Panc1 (cell line): ENCODE results near the gene ERMAP. TPM values are rescaled to one million over a fixed set of nuclear protein-coding genes. Genes with fewer than 3 reads are reported as not detected.

ENCODE experiments used
- ATAC-seq: fragments of 200-7000 bp; cut with Tn5 transposase; 2 replicates; pipeline ENCODE4 v1.9.1; 2020; ENCODE audit warnings: mild to moderate bottlenecking, moderate library complexity
- BruUV-seq: library from RNA; stranded (reverse); fragments of 400-500 nt; replicated peaks from 2 replicates; lab custom pipeline; 2021; lab: Mats Ljungman, UMichigan
- CTCF ChIA-PET: fragments of 300-600 bp; sonication (Branson Sonifier 250); formaldehyde crosslinking; loops from one replicate; lab custom pipeline; 2022; ENCODE audit warnings: antibody characterized with exemption; lab: Charles Lee
- POLR2A ChIA-PET: fragments of 300-600 bp; sonication (Branson Sonifier 250); formaldehyde crosslinking; loops from one replicate; lab custom pipeline; 2022; ENCODE audit warnings: antibody characterized with exemption; lab: Charles Lee
- DNase-seq: peaks from one replicate; pipeline ENCODE4 v3.0.0-alpha.2; 2010; ENCODE audit warnings: low read depth, low spot score
- H3K27ac ChIP-seq: 2 replicates; pipeline ENCODE4 v1.5.1; 2011; ENCODE audit warnings: mild to moderate bottlenecking, low read length, inconsistent platforms
- H3K27me3 ChIP-seq: fragments of 200-500 bp; sonication (Bioruptor generic); 2 replicates; pipeline ENCODE4 v1.6.0; 2014; ENCODE audit warnings: low read length, inconsistent platforms; ENCODE audit not compliant: control insufficient read depth, insufficient read depth
- H3K36me3 ChIP-seq: fragments of 200-500 bp; sonication (Bioruptor generic); 2 replicates; pipeline ENCODE4 v1.5.1; 2014; ENCODE audit warnings: inconsistent platforms, mild to moderate bottlenecking, low read length, moderate library complexity; ENCODE audit not compliant: control insufficient read depth, insufficient read depth
- H3K4me1 ChIP-seq: 2 replicates; pipeline ENCODE4 v1.5.1; 2011; ENCODE audit warnings: inconsistent platforms, mild to moderate bottlenecking, low read length, moderate library complexity; ENCODE audit not compliant: control insufficient read depth, insufficient read depth
- H3K4me3 ChIP-seq, 2 experiments: 2 replicates each; pipeline ENCODE4 v1.5.1; 2011 to 2012; ENCODE audit warnings: low read depth in 2 of 2, low read length in 2 of 2, mild to moderate bottlenecking in 2 of 2, inconsistent platforms in 1 of 2, moderate library complexity in 1 of 2
- H3K9me3 ChIP-seq: fragments of 200-500 bp; sonication (Bioruptor generic); 2 replicates; pipeline ENCODE4 v1.5.1; 2014; ENCODE audit warnings: low read depth, mild to moderate bottlenecking, inconsistent platforms, low read length, moderate library complexity; ENCODE audit not compliant: control insufficient read depth, insufficient read depth
- CTCF ChIP-seq: fragments of 450-650 bp; IDR thresholded peaks from 2 replicates; pipeline ENCODE4 v1.5.1; 2017; ENCODE audit warnings: mild to moderate bottlenecking
- POLR2AphosphoS5 ChIP-seq: IDR thresholded peaks from 2 replicates; pipeline ENCODE4 v1.6.1; 2012; ENCODE audit warnings: mild to moderate bottlenecking, low read depth, low read length, moderate library complexity
- SIN3A ChIP-seq: IDR thresholded peaks from 2 replicates; pipeline ENCODE4 v1.6.1; 2012; ENCODE audit warnings: low read depth, mild to moderate bottlenecking, low read length, moderate library complexity, borderline replicate concordance; ENCODE audit not compliant: insufficient read depth
- in situ Hi-C: cut with HindIII; loops from 2 replicates; pipeline ENCODE4 v1.10.0; 2016; ENCODE audit warnings: low sequenced_read_pairs, low pct_unique_long_range_greater_than_20kb
- intact Hi-C: fragments of 100-400 bp; cut with micrococcal nuclease; formaldehyde crosslinking; loops from one replicate; pipeline ENCODE4 v1.10.0; 2022; ENCODE audit not compliant: unreplicated experiment
- total RNA-seq: library from RNA; stranded (reverse); gene quantifications from one replicate; pipeline ENCODE4 v1.2.1, GENCODE V29; 2021; ENCODE audit not compliant: unreplicated experiment
- TF ChIP-seq, protein P1 (sequence below), 2 experiments: IDR thresholded peaks; 2 replicates each; pipeline ENCODE4 v1.6.1; 2011 to 2012; ENCODE audit warnings: low read depth in 2 of 2, control low read depth in 1 of 2, low read length in 1 of 2, mild to moderate bottlenecking in 1 of 2, moderate library complexity in 1 of 2; ENCODE audit not compliant: insufficient read depth in 1 of 2

Gene ERMAP
- total RNA-seq, 1 experiment from 2014 or later: 15.3 TPM

DNA sequence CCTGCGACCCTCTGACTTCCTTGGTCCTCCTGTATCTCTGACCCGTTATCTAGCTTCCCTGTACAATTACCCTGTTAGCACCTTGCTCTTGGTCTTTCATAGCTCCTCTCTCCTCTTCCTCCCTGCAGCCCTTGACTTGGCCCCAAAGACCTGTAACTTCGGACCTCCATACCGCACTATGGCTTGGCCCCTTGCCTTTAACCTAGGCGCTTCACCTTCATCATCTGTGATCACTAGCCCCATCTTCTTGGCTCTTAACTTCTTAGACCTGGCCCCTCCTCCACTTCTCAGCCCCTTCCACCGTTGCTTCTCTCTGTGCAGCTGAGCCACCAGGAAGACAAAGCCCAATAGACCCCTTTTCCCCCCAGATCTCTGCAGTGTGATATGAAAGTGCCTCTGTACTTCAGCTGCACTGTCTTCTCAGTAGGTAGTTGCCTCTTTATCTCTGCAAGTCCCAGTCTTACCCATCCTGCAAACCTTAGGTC is 30.2 kb downstream of the ERMAP start:
- DNase-seq (no peak), ATAC-seq (no peak)
- peaks cover 16% of the 10 kb centered on the region for H3K9me3 ChIP-seq
- intact Hi-C loops (no loop called here), in situ Hi-C loops (no loop called here)
- H3K4me1 ChIP-seq: peaks cover 5% of the 10 kb centered on the region
- CTCF ChIA-PET: no interaction called here
- H3K27ac ChIP-seq: peak overlapping the region; percentile 67
- BruUV-seq: no TSS peak
- no peaks in the 10 kb centered on the region for H3K36me3 ChIP-seq
- H3K4me3 ChIP-seq: peak overlapping the region; percentile 57 to 76
- POLR2A ChIA-PET: no interaction called here
- TF ChIP-seq SIN3A: no peak
- TF ChIP-seq, protein P1, sequence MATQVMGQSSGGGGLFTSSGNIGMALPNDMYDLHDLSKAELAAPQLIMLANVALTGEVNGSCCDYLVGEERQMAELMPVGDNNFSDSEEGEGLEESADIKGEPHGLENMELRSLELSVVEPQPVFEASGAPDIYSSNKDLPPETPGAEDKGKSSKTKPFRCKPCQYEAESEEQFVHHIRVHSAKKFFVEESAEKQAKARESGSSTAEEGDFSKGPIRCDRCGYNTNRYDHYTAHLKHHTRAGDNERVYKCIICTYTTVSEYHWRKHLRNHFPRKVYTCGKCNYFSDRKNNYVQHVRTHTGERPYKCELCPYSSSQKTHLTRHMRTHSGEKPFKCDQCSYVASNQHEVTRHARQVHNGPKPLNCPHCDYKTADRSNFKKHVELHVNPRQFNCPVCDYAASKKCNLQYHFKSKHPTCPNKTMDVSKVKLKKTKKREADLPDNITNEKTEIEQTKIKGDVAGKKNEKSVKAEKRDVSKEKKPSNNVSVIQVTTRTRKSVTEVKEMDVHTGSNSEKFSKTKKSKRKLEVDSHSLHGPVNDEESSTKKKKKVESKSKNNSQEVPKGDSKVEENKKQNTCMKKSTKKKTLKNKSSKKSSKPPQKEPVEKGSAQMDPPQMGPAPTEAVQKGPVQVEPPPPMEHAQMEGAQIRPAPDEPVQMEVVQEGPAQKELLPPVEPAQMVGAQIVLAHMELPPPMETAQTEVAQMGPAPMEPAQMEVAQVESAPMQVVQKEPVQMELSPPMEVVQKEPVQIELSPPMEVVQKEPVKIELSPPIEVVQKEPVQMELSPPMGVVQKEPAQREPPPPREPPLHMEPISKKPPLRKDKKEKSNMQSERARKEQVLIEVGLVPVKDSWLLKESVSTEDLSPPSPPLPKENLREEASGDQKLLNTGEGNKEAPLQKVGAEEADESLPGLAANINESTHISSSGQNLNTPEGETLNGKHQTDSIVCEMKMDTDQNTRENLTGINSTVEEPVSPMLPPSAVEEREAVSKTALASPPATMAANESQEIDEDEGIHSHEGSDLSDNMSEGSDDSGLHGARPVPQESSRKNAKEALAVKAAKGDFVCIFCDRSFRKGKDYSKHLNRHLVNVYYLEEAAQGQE (IDR thresholded peaks at IDR 0.05; ENCODE audit: insufficient read depth in 1 of 2, low read depth in 2 of 2, low read length in 1 of 2): no peak
- no peak for TF ChIP-seq CTCF
- H3K27me3 ChIP-seq: no peaks in the 10 kb centered on the region

- BruUV-seq: no TSS peak
- Histone ChIP-seq H3K4me1 (peaks cover 5% of the 10 kb centered on the region), H3K36me3 (no peaks in the 10 kb centered on the region), H3K27ac (peak overlapping the region; percentile 67; the same call in 1 of the 2 replicates), H3K4me3 (no peak overlapping the region; a peak in 1 of 4 replicates), H3K27me3 (no peaks in the 10 kb centered on the region), H3K9me3 (peaks cover 16% of the 10 kb centered on the region)
- intact Hi-C loops: no loop called here
- DNase-seq: no peak
- ChIA-PET POLR2A (no interaction called here), CTCF (interaction anchor here (0.6 kb wide), 1 partner anchor 1597 kb away, joined by 3 read pairs; no protein-coding TSS in a partner anchor)
- ATAC-seq: no peak
- in situ Hi-C loops: no loop called here
- TF ChIP-seq POLR2AphosphoS5 (no peak), SIN3A (no peak), CTCF (no peak)
- TF ChIP-seq, protein P1 (IDR thresholded peaks at IDR 0.05; ENCODE audit: insufficient read depth in 1 of 2, low read depth in 2 of 2, low read length in 1 of 2): no peak
These were observed 31.0 kb downstream of the ERMAP start for GRCh38 chr1:42847721-42848460.
